IMR-90 (cell line): ENCODE measurements around the gene SBF1.

ENCODE experiments used
- CHD1 ChIP-seq: IDR thresholded peaks from 2 replicates; pipeline ENCODE4 v1.6.1; 2012; ENCODE audit warnings: low read depth, low read length, improper control_type of control experiment
- CTCF ChIP-seq: conservative IDR thresholded peaks from 2 replicates; pipeline ENCODE4 v1.5.1; 2012; ENCODE audit warnings: mild to moderate bottlenecking, low read depth, low read length, improper control_type of control experiment
- MXI1 ChIP-seq: IDR thresholded peaks from 2 replicates; pipeline ENCODE4 v1.6.1; 2012; ENCODE audit warnings: low read depth, mild to moderate bottlenecking, low read length, moderate library complexity, borderline replicate concordance
- POLR2A ChIP-seq: IDR thresholded peaks from 2 replicates; pipeline ENCODE4 v1.6.1; 2012; ENCODE audit warnings: mild to moderate bottlenecking, low read depth, low read length
- RCOR1 ChIP-seq: IDR thresholded peaks from 2 replicates; pipeline ENCODE4 v1.6.1; 2012; ENCODE audit warnings: mild to moderate bottlenecking, low read length, improper control_type of control experiment; ENCODE audit not compliant: insufficient replicate concordance
- RFX5 ChIP-seq: IDR thresholded peaks from 2 replicates; pipeline ENCODE4 v1.8.0; 2012; ENCODE audit warnings: low read depth, mild to moderate bottlenecking, low read length, moderate library complexity
- USF2 ChIP-seq: fragments of 150-350 bp; IDR thresholded peaks from 2 replicates; pipeline ENCODE4 v1.6.1; 2017; ENCODE audit warnings: mild to moderate bottlenecking, antibody characterized with exemption, low read length, low read depth

DNA sequence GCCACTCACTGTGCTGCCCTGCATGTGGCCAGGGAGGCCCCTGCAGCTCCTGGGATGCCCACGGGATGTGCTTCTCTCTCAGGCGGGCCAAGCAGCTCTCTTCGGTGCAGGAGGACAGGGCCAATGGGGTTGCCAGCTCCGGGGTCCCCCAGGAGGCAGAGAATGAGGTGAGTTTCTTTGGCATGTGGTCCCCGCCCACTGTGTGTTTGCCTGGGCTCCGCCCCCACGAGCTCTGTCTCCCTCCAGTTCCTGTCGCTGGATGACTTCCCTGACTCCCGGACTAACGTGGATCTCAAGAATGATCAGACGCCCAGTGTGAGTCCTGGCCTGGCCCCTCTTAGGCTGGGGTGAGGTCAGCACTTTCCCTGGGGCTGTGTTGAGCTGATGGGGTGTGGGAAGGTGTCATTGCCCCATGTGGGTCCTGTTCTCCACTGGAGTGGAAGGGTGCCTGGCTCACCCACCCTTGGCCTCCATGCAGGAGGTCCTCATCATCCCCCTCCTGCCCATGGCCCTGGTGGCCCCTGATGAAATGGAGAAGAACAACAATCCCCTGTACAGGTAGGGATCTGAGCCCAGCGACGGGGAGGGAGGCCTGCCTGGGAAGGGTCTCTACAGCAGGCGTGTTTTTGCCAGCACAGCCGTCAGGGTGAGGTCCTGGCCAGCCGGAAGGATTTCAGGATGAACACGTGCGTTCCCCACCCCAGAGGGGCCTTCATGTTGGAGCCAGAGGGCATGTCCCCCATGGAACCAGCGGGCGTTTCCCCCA, 42.8 kb upstream of the SBF1 start:
- TF ChIP-seq CHD1 (no peak), CTCF (no peak), USF2 (no peak), MXI1 (no peak), POLR2A (no peak), RCOR1 (no peak), RFX5 (no peak)
